ENCODE measurements around the gene POU6F2. TPM values are rescaled to one million over a fixed set of nuclear protein-coding genes. Genes with fewer than 3 reads are reported as not detected.

The POU6F2 gene
- total RNA-seq, 1 experiment from 2014 or later, result 0.19 TPM

- no peaks in the 10 kb centered on the region for H3K36me3 Mint-ChIP-seq (ENCODE audit: insufficient read depth, unreplicated experiment)
- POLR2A ChIA-PET, result no interaction called here
- no peak for DNase-seq (ENCODE audit: unreplicated experiment)
- no peak overlapping the region for H3K4me3 Mint-ChIP-seq (ENCODE audit: unreplicated experiment)
- H3K27me3 Mint-ChIP-seq (ENCODE audit: insufficient read depth, unreplicated experiment), result peaks cover 77% of the 10 kb centered on the region
- TF ChIP-seq CTCF (IDR thresholded peaks at IDR 0.05; ENCODE audit: unreplicated experiment), result no peak
- H3K27ac Mint-ChIP-seq (ENCODE audit: low read depth, unreplicated experiment), result no peak overlapping the region
- H3K4me1 Mint-ChIP-seq (ENCODE audit: insufficient read depth, unreplicated experiment), result no peaks in the 10 kb centered on the region
- intact Hi-C loops (cut with micrococcal nuclease), result no loop called here
- BruUV-seq (replicated peaks), result no TSS peak
- no peaks in the 10 kb centered on the region for H3K9me3 Mint-ChIP-seq (ENCODE audit: unreplicated experiment)
- CTCF ChIA-PET, result no interaction called here
Observed at GRCh38 chr7:39446546-39446945, 468.8 kb downstream of the POU6F2 start.

DNA sequence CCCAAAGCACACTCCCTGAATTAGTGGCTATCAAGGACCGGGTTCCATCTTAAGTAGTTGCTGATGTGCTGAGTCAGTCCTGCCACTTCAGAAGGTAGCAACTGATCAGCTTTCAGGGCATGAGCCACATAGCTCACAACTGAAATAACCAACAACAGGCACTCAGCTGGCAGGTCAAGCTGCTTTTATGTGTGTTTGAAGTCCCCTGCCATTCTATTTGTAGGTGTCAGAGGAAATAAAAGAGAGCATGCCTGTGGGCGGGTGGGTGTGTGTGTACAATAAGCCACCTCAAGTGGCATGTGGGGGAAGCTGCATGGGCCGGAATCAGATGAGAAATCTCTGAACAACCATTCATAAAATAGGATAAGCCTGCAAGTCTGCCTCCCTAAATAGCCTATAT lies 474.2 kb downstream of the POU6F2 start:
- intact Hi-C loops (cut with micrococcal nuclease), result no loop called here
- TF ChIP-seq CTCF (IDR thresholded peaks at IDR 0.05; ENCODE audit: unreplicated experiment), result no peak
- H3K36me3 Mint-ChIP-seq (ENCODE audit: insufficient read depth, unreplicated experiment), result no peaks in the 10 kb centered on the region
- ChIA-PET CTCF (interaction anchor here (0.6 to 4.8 kb wide), 4 partner anchors 8 to 657 kb away, joined by 3 to 23 read pairs (median 4); no protein-coding TSS in a partner anchor), POLR2A (no interaction called here)
- DNase-seq (ENCODE audit: unreplicated experiment), result no peak
- H3K27ac Mint-ChIP-seq (ENCODE audit: low read depth, unreplicated experiment), result no peak overlapping the region
- no peaks in the 10 kb centered on the region for H3K9me3 Mint-ChIP-seq (ENCODE audit: unreplicated experiment)
- H3K27me3 Mint-ChIP-seq (ENCODE audit: insufficient read depth, unreplicated experiment), result peaks cover 61% of the 10 kb centered on the region
- no peak overlapping the region for H3K4me3 Mint-ChIP-seq (ENCODE audit: unreplicated experiment)
- no peaks in the 10 kb centered on the region for H3K4me1 Mint-ChIP-seq (ENCODE audit: insufficient read depth, unreplicated experiment)
- BruUV-seq (replicated peaks), result no TSS peak

- no TSS peak for BruUV-seq (replicated peaks)
- H3K27me3 Mint-ChIP-seq (ENCODE audit: insufficient read depth, unreplicated experiment), result peaks cover 61% of the 10 kb centered on the region
- no peaks in the 10 kb centered on the region for H3K9me3 Mint-ChIP-seq (ENCODE audit: unreplicated experiment)
- no peaks in the 10 kb centered on the region for H3K4me1 Mint-ChIP-seq (ENCODE audit: insufficient read depth, unreplicated experiment)
- no peaks in the 10 kb centered on the region for H3K36me3 Mint-ChIP-seq (ENCODE audit: insufficient read depth, unreplicated experiment)
- peak; percentile 54 for TF ChIP-seq CTCF (IDR thresholded peaks at IDR 0.05; ENCODE audit: unreplicated experiment)
- POLR2A ChIA-PET, result interaction anchor here (0.7 to 1.1 kb wide), 2 partner anchors 12 to 656 kb away, joined by 3 to 4 read pairs; no protein-coding TSS in a partner anchor
- no peak overlapping the region for H3K27ac Mint-ChIP-seq (ENCODE audit: low read depth, unreplicated experiment)
- CTCF ChIA-PET, result interaction anchor here (0.7 to 4.8 kb wide), 11 partner anchors 9 to 662 kb away, joined by 3 to 23 read pairs (median 4); no protein-coding TSS in a partner anchor
- DNase-seq (ENCODE audit: unreplicated experiment), result peak; percentile 74
- no peak overlapping the region for H3K4me3 Mint-ChIP-seq (ENCODE audit: unreplicated experiment)
- intact Hi-C loops (cut with micrococcal nuclease), result loop anchor here (1.0 kb wide), 1 partner anchor 66 kb away; no protein-coding TSS in a partner anchor
Observed at GRCh38 chr7:39453743-39454355, 476.1 kb downstream of the POU6F2 start.

DNA sequence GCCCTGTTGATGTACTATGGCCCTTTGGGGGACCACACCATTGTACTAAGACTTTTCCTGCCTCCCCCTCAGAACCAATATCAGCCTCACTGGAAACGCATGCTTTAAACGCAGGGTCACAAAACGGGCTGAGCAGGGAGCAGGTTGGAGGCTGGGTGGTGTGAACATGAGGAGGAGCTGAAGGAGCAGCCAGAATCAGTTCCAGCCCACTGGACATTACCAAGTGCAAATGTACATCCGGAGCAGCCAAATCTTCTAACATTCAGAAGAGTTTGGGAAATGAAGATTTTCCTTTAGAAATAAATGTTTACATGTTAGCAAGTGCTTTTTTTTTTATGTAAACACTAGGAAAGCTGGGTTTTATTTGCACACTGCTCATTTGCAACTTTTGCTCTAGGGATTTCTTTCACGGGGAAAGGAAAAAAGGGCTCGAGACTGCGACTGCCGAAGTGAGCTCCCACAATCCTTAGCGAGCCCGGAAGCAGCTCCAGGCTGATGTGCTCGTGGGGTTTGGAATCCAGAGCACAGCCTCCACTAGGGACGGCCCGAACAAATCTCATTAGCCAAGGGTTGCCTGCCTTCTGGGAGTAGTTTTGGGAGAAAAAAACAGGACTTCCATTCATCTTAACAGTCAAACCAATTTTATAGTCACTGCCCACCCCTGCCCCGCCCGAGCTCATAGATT lies 480.5 kb downstream of the POU6F2 start:
- BruUV-seq (replicated peaks), result no TSS peak
- H3K9me3 Mint-ChIP-seq (ENCODE audit: unreplicated experiment), result no peaks in the 10 kb centered on the region
- ChIA-PET CTCF (interaction anchor here (0.7 to 1.4 kb wide), 3 partner anchors 9 to 366 kb away, joined by 3 read pairs; no protein-coding TSS in a partner anchor), POLR2A (no interaction called here)
- no peaks in the 10 kb centered on the region for H3K36me3 Mint-ChIP-seq (ENCODE audit: insufficient read depth, unreplicated experiment)
- no peak overlapping the region for H3K27ac Mint-ChIP-seq (ENCODE audit: low read depth, unreplicated experiment)
- intact Hi-C loops (cut with micrococcal nuclease), result no loop called here
- no peaks in the 10 kb centered on the region for H3K4me1 Mint-ChIP-seq (ENCODE audit: insufficient read depth, unreplicated experiment)
- DNase-seq (ENCODE audit: unreplicated experiment), result no peak
- no peak overlapping the region for H3K4me3 Mint-ChIP-seq (ENCODE audit: unreplicated experiment)
- H3K27me3 Mint-ChIP-seq (ENCODE audit: insufficient read depth, unreplicated experiment), result peaks cover 70% of the 10 kb centered on the region
- no peak for TF ChIP-seq CTCF (IDR thresholded peaks at IDR 0.05; ENCODE audit: unreplicated experiment)

Measured in MCF 10A (cell line).